OCI-LY1 (cell line): ENCODE results near the gene MAP3K19.
A peak's percentile ranks its signal among the peaks of the same experiment; 100 is the strongest.

Source experiments
- H2AFZ ChIP-seq: fragments of 200-600 bp; sonication (generic), shearing (Covaris generic); 2 replicates; pipeline ENCODE4 v1.6.0; 2014; ENCODE audit warnings: antibody characterized with exemption, mild to moderate bottlenecking, low read length
- H3F3A ChIP-seq: fragments of 200-600 bp; sonication (generic), shearing (Covaris generic); 2 replicates; pipeline ENCODE4 v1.6.0; 2014; ENCODE audit warnings: mild to moderate bottlenecking, antibody characterized with exemption, low read length, moderate library complexity; ENCODE audit not compliant: insufficient read depth
- H3K27ac ChIP-seq: fragments of 200-600 bp; sonication (generic); 2 replicates; pipeline ENCODE4 v1.5.1; 2014; ENCODE audit warnings: low read length, mixed run types, mild to moderate bottlenecking, low read depth; ENCODE audit not compliant: poor library complexity, severe bottlenecking
- H3K27me3 ChIP-seq: fragments of 200-600 bp; sonication (generic); 2 replicates; pipeline ENCODE4 v1.6.0; 2014; ENCODE audit warnings: antibody characterized with exemption, mild to moderate bottlenecking, low read length, moderate library complexity; ENCODE audit not compliant: insufficient read depth
- H3K36me3 ChIP-seq: fragments of 200-600 bp; sonication (generic); 2 replicates; pipeline ENCODE4 v1.6.1; 2014; ENCODE audit warnings: mild to moderate bottlenecking, antibody characterized with exemption, low read length, moderate library complexity, mixed read lengths; ENCODE audit not compliant: insufficient read depth
- H3K4me1 ChIP-seq: fragments of 200-600 bp; sonication (generic); 2 replicates; pipeline ENCODE4 v1.5.1; 2014; ENCODE audit warnings: mild to moderate bottlenecking, low read length, moderate library complexity; ENCODE audit not compliant: insufficient read depth, severe bottlenecking
- H3K4me2 ChIP-seq: fragments of 200-600 bp; sonication (generic), shearing (Covaris generic); 2 replicates; pipeline ENCODE4 v1.6.1; 2014; ENCODE audit warnings: low read length
- H3K4me3 ChIP-seq: fragments of 200-600 bp; sonication (generic); 2 replicates; pipeline ENCODE4 v1.5.1; 2014; ENCODE audit warnings: low read length, low read depth, mild to moderate bottlenecking, mixed read lengths; ENCODE audit not compliant: poor library complexity, severe bottlenecking
- H3K79me2 ChIP-seq: fragments of 200-600 bp; shearing (Covaris generic); 2 replicates; pipeline ENCODE4 v1.6.1; 2016; ENCODE audit warnings: mixed run types, low read length, mixed read lengths; ENCODE audit not compliant: insufficient read depth
- H3K9ac ChIP-seq: fragments of 200-600 bp; sonication (generic), shearing (Covaris generic); 2 replicates; pipeline ENCODE4 v1.6.1; 2014; ENCODE audit warnings: mild to moderate bottlenecking, low read length, mixed read lengths
- H3K9me2 ChIP-seq: fragments of 200-600 bp; sonication (generic), shearing (Covaris generic); 2 replicates; pipeline ENCODE4 v1.6.1; 2014; ENCODE audit warnings: low read depth, mild to moderate bottlenecking, low read length, mixed read lengths
- H3K9me3 ChIP-seq: fragments of 200-600 bp; shearing (Covaris generic); 2 replicates; pipeline ENCODE4 v1.6.1; 2014; ENCODE audit warnings: low read length, mixed read lengths
- H4K20me1 ChIP-seq: fragments of 200-600 bp; sonication (generic), shearing (Covaris generic); 2 replicates; pipeline ENCODE4 v1.6.0; 2016; ENCODE audit warnings: mild to moderate bottlenecking, low read length; ENCODE audit not compliant: insufficient read depth
- CTCF ChIP-seq: fragments of 200-600 bp; sonication (generic), shearing (Covaris generic); IDR thresholded peaks from 2 replicates; pipeline ENCODE4 v1.5.1; 2017; ENCODE audit warnings: mild to moderate bottlenecking, antibody characterized with exemption, low read length, moderate library complexity, mixed read lengths
- EZH2 ChIP-seq: fragments of 200-600 bp; sonication (generic), shearing (Covaris generic); IDR thresholded peaks from 2 replicates; pipeline ENCODE4 v1.8.0; 2017; ENCODE audit warnings: borderline replicate concordance, mixed run types, mild to moderate bottlenecking, antibody characterized with exemption, low read length, moderate library complexity, mixed read lengths

The MAP3K19 gene

GRCh38 chr2:134926231-134926931, 120.9 kb downstream of the MAP3K19 start:
- Histone ChIP-seq H3K4me2 (no peak overlapping the region), H3K36me3 (peaks cover 75% of the 10 kb centered on the region), H3K79me2 (peaks cover 99% of the 10 kb centered on the region), H4K20me1 (no peaks in the 10 kb centered on the region), H3K9me2 (no peaks in the 10 kb centered on the region), H2AFZ (no peak overlapping the region), H3K27me3 (no peaks in the 10 kb centered on the region), H3K27ac (no peak overlapping the region), H3F3A (no peaks in the 10 kb centered on the region), H3K4me3 (no peak overlapping the region), H3K9ac (no peak overlapping the region), H3K4me1 (peaks cover 6% of the 10 kb centered on the region), H3K9me3 (no peaks in the 10 kb centered on the region)
- TF ChIP-seq EZH2: no peak
- no peak for TF ChIP-seq CTCF

- no peaks in the 10 kb centered on the region for H3K27me3 ChIP-seq
- peaks cover 78% of the 10 kb centered on the region for H3K36me3 ChIP-seq
- H4K20me1 ChIP-seq: 0 out of 2 replicates have a peak, but pooled peaks cover 5% of the 10 kb centered on the region
- no peak overlapping the region for H3K27ac ChIP-seq
- peaks cover 20% of the 10 kb centered on the region for H3K4me1 ChIP-seq
- no peak overlapping the region for H3K9ac ChIP-seq
- no peaks in the 10 kb centered on the region for H3K9me2 ChIP-seq
- H3K4me3 ChIP-seq: no peak overlapping the region
- peaks cover 99% of the 10 kb centered on the region for H3K79me2 ChIP-seq
- H3K9me3 ChIP-seq: no peaks in the 10 kb centered on the region
- no peak overlapping the region for H3K4me2 ChIP-seq
- H2AFZ ChIP-seq: no peak overlapping the region
- H3F3A ChIP-seq: no peaks in the 10 kb centered on the region
- TF ChIP-seq EZH2 (no peak), CTCF (no peak)
These were observed 122.3 kb downstream of the MAP3K19 start for GRCh38 chr2:134924912-134925311.

GRCh38 chr2:134919341-134920210, 127.7 kb downstream of the MAP3K19 start:
- Histone ChIP-seq H3K4me2 (peak overlapping the region; percentile 80), H3K27ac (peak overlapping the region; percentile 95), H3K27me3 (no peaks in the 10 kb centered on the region), H3K36me3 (peaks cover 44% of the 10 kb centered on the region), H3K9me3 (no peaks in the 10 kb centered on the region), H4K20me1 (0 out of 2 replicates have a peak, but pooled peaks cover 7% of the 10 kb centered on the region), H3K9ac (peak overlapping the region; percentile 94), H3K79me2 (peaks cover 57% of the 10 kb centered on the region), H3F3A (no peaks in the 10 kb centered on the region), H3K4me3 (peak overlapping the region; percentile 87), H3K9me2 (no peaks in the 10 kb centered on the region), H2AFZ (no peak overlapping the region), H3K4me1 (peaks cover 30% of the 10 kb centered on the region)
- TF ChIP-seq CTCF: no peak
- no peak for TF ChIP-seq EZH2
